DMS153 treated with DMSO at 0.1 percent for 48 hours (cell line): ENCODE data around the gene RBM4B.
"Not testable (repeated sequence)": the region's sequence is repeated elsewhere in the genome, so short reads cannot be mapped to it uniquely, and the experiment has no call there.

Experiments used
- DNase-seq: peaks from one replicate; lab custom pipeline; 2025; ENCODE audit not compliant: unreplicated experiment; lab: John Stamatoyannopoulos, UW

RBM4B gene

GRCh38 chr11:66643745-66644437, 33.8 kb downstream of the RBM4B start:
- no peak for DNase-seq

GRCh38 chr11:66641834-66642233, 35.9 kb downstream of the RBM4B start:
- no peak for DNase-seq

GRCh38 chr11:66639814-66640340, 37.8 kb downstream of the RBM4B start:
- not testable (repeated sequence) for DNase-seq

- DNase-seq: no peak
Observed at GRCh38 chr11:66639066-66639813, 38.4 kb downstream of the RBM4B start.

- DNase-seq: peak; percentile 99
Observed at GRCh38 chr11:66638177-66639065, 39.3 kb downstream of the RBM4B start, which contains the start of gene RBM4. TSS of gene RBM4 (plus strand) at chr11:66638703. CDS start at chr11:66639712, 1,009 bp downstream.

GRCh38 chr11:66637557-66638176, 40.0 kb downstream of the RBM4B start:
- no peak for DNase-seq

GRCh38 chr11:66636411-66636810, 41.3 kb downstream of the RBM4B start:
- no peak for DNase-seq

- DNase-seq: no peak
Observed at GRCh38 chr11:66632952-66633351, 44.7 kb downstream of the RBM4B start.

GRCh38 chr11:66631883-66632282, 45.8 kb downstream of the RBM4B start:
- DNase-seq: no peak

GRCh38 chr11:66629356-66629755, 48.3 kb downstream of the RBM4B start:
- no peak for DNase-seq

GRCh38 chr11:66628061-66628603, 49.6 kb downstream of the RBM4B start:
- no peak for DNase-seq

- DNase-seq: no peak
Observed at GRCh38 chr11:66626926-66627325, 50.8 kb downstream of the RBM4B start.

GRCh38 chr11:66626382-66626781, 51.3 kb downstream of the RBM4B start:
- no peak for DNase-seq

GRCh38 chr11:66625752-66626149, 51.9 kb downstream of the RBM4B start:
- no peak for DNase-seq

GRCh38 chr11:66625041-66625751, 52.5 kb downstream of the RBM4B start:
- no peak for DNase-seq

- no peak for DNase-seq
Observed at GRCh38 chr11:66624450-66624849, 53.2 kb downstream of the RBM4B start.

GRCh38 chr11:66619080-66619554, 58.6 kb downstream of the RBM4B start:
- no peak for DNase-seq

- DNase-seq: no peak
Observed at GRCh38 chr11:66617155-66617834, 60.4 kb downstream of the RBM4B start.
